Uterus (tissue), 2 donors: ENCODE results near the gene STRA6.
A peak's percentile ranks its signal among the peaks of the same experiment; 100 is the strongest.

ENCODE experiments used
- POLR2A ChIP-seq, 2 donors: fragments of 450-650 bp; IDR thresholded peaks; one replicate each; pipeline ENCODE4 v1.6.1; 2016; ENCODE audit warnings: antibody characterized with exemption in 2 of 2, mild to moderate bottlenecking in 1 of 2, moderate library complexity in 1 of 2
- TF ChIP-seq, protein P1 (sequence below), 4 experiments: fragments of 200-600 bp in 2 of 4; fragments of 450-650 bp in 2 of 4; sonication (generic) in 2 of 4; IDR thresholded peaks; one replicate each; pipeline ENCODE4 v1.5.1; 2016 to 2019; ENCODE audit warnings: antibody characterized with exemption in 4 of 4, mild to moderate bottlenecking in 2 of 4, moderate library complexity in 1 of 4

GRCh38 chr15:74235962-74236361 lies 33.4 kb upstream of the STRA6 start, which contains the start of gene CCDC33:
- TF ChIP-seq, protein P1, sequence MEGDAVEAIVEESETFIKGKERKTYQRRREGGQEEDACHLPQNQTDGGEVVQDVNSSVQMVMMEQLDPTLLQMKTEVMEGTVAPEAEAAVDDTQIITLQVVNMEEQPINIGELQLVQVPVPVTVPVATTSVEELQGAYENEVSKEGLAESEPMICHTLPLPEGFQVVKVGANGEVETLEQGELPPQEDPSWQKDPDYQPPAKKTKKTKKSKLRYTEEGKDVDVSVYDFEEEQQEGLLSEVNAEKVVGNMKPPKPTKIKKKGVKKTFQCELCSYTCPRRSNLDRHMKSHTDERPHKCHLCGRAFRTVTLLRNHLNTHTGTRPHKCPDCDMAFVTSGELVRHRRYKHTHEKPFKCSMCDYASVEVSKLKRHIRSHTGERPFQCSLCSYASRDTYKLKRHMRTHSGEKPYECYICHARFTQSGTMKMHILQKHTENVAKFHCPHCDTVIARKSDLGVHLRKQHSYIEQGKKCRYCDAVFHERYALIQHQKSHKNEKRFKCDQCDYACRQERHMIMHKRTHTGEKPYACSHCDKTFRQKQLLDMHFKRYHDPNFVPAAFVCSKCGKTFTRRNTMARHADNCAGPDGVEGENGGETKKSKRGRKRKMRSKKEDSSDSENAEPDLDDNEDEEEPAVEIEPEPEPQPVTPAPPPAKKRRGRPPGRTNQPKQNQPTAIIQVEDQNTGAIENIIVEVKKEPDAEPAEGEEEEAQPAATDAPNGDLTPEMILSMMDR (IDR thresholded peaks at IDR 0.05), result no peak
- TF ChIP-seq POLR2A (IDR thresholded peaks at IDR 0.05), result peak in 1 of 2 donors; percentile 12
